K562 (cell line): ENCODE results near the gene TUFM. TPM values are rescaled to one million over a fixed set of nuclear protein-coding genes. Genes with fewer than 3 reads are reported as not detected.
"Not testable (repeated sequence)": the region's sequence is repeated elsewhere in the genome, so short reads cannot be mapped to it uniquely, and the experiment has no call there.

Experiments used
- ATAC-seq: fragments of 200-7000 bp; cut with Tn5 transposase; 3 replicates; pipeline ENCODE4 v1.9.1; 2020; ENCODE audit warnings: moderate library complexity
- BruUV-seq: library from RNA; stranded (reverse); fragments of 400-500 nt; replicated peaks from 2 replicates; lab custom pipeline; 2021; lab: Mats Ljungman, UMichigan
- CTCF ChIA-PET: fragments of 300-600 bp; formaldehyde crosslinking; extraction: SDS; loops from one replicate; lab custom pipeline; 2021; ENCODE audit warnings: low intra/inter-chr PET ratio; lab: Yijun Ruan, JAX
- POLR2A ChIA-PET: fragments of 300-600, 350-650 bp; sonication (Branson Sonifier 250); formaldehyde crosslinking; extraction: SDS; loops from one replicate; lab custom pipeline; 2021; ENCODE audit warnings: antibody characterized with exemption, inconsistent platforms; lab: Yijun Ruan, JAX
- DNase-seq, 4 experiments: peaks; one replicate each; pipeline versions ENCODE4 v3.0.0 to v3.0.0-alpha.2; 2011 to 2018; ENCODE audit warnings: low spot score in 3 of 4, mixed read lengths in 3 of 4; ENCODE audit errors: extremely low read depth in 1 of 4
- FAIRE-seq: peaks from 2 replicates; lab custom pipeline; 2011; peaks lifted over from hg19 to GRCh38; lab: Jason Lieb, UNC
- H2AFZ ChIP-seq: 2 replicates; pipeline ENCODE4 v1.6.0; 2011; ENCODE audit warnings: low read depth, low read length, control low read depth, inconsistent platforms
- H3K27ac ChIP-seq: fragments of 200-600 bp; 3 replicates; pipeline ENCODE4 v1.8.0; 2011; ENCODE audit warnings: low read depth, mild to moderate bottlenecking, control low read depth, inconsistent platforms, low read length, moderate library complexity, mixed read lengths; ENCODE audit errors: extremely low read depth
- H3K27me3 ChIP-seq, 2 experiments: fragments of 300-600 bp in 1 of 2; 2 replicates in 1 of 2; 3 replicates in 1 of 2; pipeline versions ENCODE4 v1.6.0 to v1.8.0; 2011; ENCODE audit warnings: inconsistent platforms in 2 of 2, low read length in 2 of 2, mild to moderate bottlenecking in 1 of 2, mixed read lengths in 1 of 2, moderate library complexity in 1 of 2; ENCODE audit not compliant: control insufficient read depth in 2 of 2, insufficient read depth in 2 of 2
- H3K36me3 ChIP-seq: fragments of 300-600 bp; 3 replicates; pipeline ENCODE4 v1.8.0; 2011; ENCODE audit warnings: mild to moderate bottlenecking, low read length, inconsistent platforms; ENCODE audit not compliant: control insufficient read depth, insufficient read depth
- H3K4me1 ChIP-seq, 2 experiments: fragments of 200-600 bp in 1 of 2; replicated peaks in 1 of 2; 2 replicates in 1 of 2; 3 replicates in 1 of 2; pipeline versions ENCODE4 v1.5.1 to v1.8.0; 2011; ENCODE audit warnings: inconsistent platforms in 2 of 2, low read length in 2 of 2, mild to moderate bottlenecking in 1 of 2, mixed read lengths in 1 of 2, moderate library complexity in 1 of 2; ENCODE audit not compliant: control insufficient read depth in 2 of 2, insufficient read depth in 2 of 2
- H3K4me2 ChIP-seq: 2 replicates; pipeline ENCODE4 v1.6.1; 2011; ENCODE audit warnings: low read length, control low read depth, inconsistent platforms, mixed read lengths; ENCODE audit not compliant: insufficient read depth
- H3K4me3 ChIP-seq: fragments of 200-600 bp; sonication (generic), shearing (Covaris generic); 2 replicates; pipeline ENCODE4 v1.5.1; 2016; ENCODE audit warnings: control low read depth, inconsistent platforms
- H3K79me2 ChIP-seq: fragments of 200-600 bp; 3 replicates; pipeline ENCODE4 v1.8.0; 2011; ENCODE audit warnings: low read length, inconsistent platforms; ENCODE audit not compliant: control insufficient read depth, insufficient read depth
- H3K9ac ChIP-seq, 2 experiments: 2 replicates each; pipeline versions ENCODE4 v1.6.0 to v1.6.1; 2011; ENCODE audit warnings: low read depth in 2 of 2, low read length in 2 of 2, control low read depth in 1 of 2, inconsistent platforms in 1 of 2, mild to moderate bottlenecking in 1 of 2, mixed read lengths in 1 of 2; ENCODE audit not compliant: insufficient read depth in 1 of 2
- H3K9me1 ChIP-seq: one replicate; pipeline ENCODE4 v1.6.0; 2011; ENCODE audit warnings: inconsistent platforms, mild to moderate bottlenecking, low read length, moderate library complexity; ENCODE audit not compliant: control insufficient read depth, insufficient read depth
- H3K9me3 ChIP-seq: replicated peaks from 2 replicates; pipeline ENCODE4 v1.5.1; 2011; ENCODE audit warnings: low read depth, low read length, inconsistent platforms; ENCODE audit not compliant: control insufficient read depth, insufficient read depth
- H4K20me1 ChIP-seq: replicated peaks from 2 replicates; pipeline ENCODE4 v1.6.1; 2011; ENCODE audit warnings: low read length, inconsistent platforms, mixed read lengths; ENCODE audit not compliant: control insufficient read depth, insufficient read depth
- CBFA2T2 ChIP-seq: fragments of 450-650 bp; conservative IDR thresholded peaks from 2 replicates; pipeline ENCODE4 v1.6.1; 2017; ENCODE audit warnings: mild to moderate bottlenecking
- ELF2 ChIP-seq: fragments of 250-450 bp; sonication (Bioruptor Pico); IDR thresholded peaks from 2 replicates; pipeline ENCODE4 v1.5.0; 2021; ENCODE audit warnings: mild to moderate bottlenecking
- ZNF133 ChIP-seq: fragments of 250-450 bp; sonication (Bioruptor Pico); IDR thresholded peaks from 2 replicates; pipeline ENCODE4 v1.4.0; 2020; ENCODE audit warnings: mild to moderate bottlenecking
- WGBS: fragments of 100-300 bp; shearing (Covaris generic); methylation state at CpG from one replicate; pipeline ENCODE4 v1.1.6; 2016; ENCODE audit warnings: low coverage, mixed read lengths; ENCODE audit not compliant: insufficient coverage; ENCODE audit errors: missing lambda C conversion rate; 5-methylcytosine and 5-hydroxymethylcytosine counted together
- in situ Hi-C: fragments of 300-500 bp; cut with MboI; formaldehyde crosslinking; loops from 4 replicates; pipeline ENCODE4 v1.15.0; 2018; ENCODE audit warnings: inconsistent platforms, mixed read lengths
- intact Hi-C: fragments of 100-400 bp; cut with micrococcal nuclease; formaldehyde crosslinking; loops from 2 replicates; pipeline ENCODE4 v1.14.2; 2022
- polyA plus RNA-seq, 8 experiments: library from polyadenylated mRNA; depleted of rRNA in 4 of 8; stranded (reverse) in 5 of 8; unstranded in 3 of 8; fragments of >200 nt; fragmentation: Nextera tagmentation in 2 of 8; fragmentation: Illumina TruSeq in 1 of 8; extraction: Ambion mirVana in 2 of 8; extraction: Trizol in 1 of 8; gene quantifications; 2 replicates each; pipeline versions ENCODE4 v1.2.1 to v1.2.3, GENCODE V29; 2011 to 2014; ENCODE audit warnings: inconsistent platforms in 1 of 8, missing spikeins in 1 of 8
- total RNA-seq, 7 experiments: library from RNA; depleted of rRNA in 6 of 7; stranded (reverse); fragments of >200 nt in 6 of 7; fragmentation: Illumina TruSeq in 2 of 7; extraction: Trizol in 2 of 7; gene quantifications; 2 replicates each; pipeline versions ENCODE4 v1.2.1 to v1.2.3, GENCODE V29; 2011 to 2021; ENCODE audit warnings: low replicate concordance in 1 of 7
- TF ChIP-seq, protein P1 (sequence below): fragments of 200-800 bp; sonication (Bioruptor generic); IDR thresholded peaks from 2 replicates; pipeline ENCODE4 v1.6.1; 2016; ENCODE audit warnings: missing genetic modification characterization, missing compliant biosample characterization

TUFM gene
- total and polyA plus RNA-seq, 9 of the 15 experiments (the other 6 are each of a cell fraction or from before 2014, with no cell fraction given) = 34.1 to 434 (median 256) TPM

DNA sequence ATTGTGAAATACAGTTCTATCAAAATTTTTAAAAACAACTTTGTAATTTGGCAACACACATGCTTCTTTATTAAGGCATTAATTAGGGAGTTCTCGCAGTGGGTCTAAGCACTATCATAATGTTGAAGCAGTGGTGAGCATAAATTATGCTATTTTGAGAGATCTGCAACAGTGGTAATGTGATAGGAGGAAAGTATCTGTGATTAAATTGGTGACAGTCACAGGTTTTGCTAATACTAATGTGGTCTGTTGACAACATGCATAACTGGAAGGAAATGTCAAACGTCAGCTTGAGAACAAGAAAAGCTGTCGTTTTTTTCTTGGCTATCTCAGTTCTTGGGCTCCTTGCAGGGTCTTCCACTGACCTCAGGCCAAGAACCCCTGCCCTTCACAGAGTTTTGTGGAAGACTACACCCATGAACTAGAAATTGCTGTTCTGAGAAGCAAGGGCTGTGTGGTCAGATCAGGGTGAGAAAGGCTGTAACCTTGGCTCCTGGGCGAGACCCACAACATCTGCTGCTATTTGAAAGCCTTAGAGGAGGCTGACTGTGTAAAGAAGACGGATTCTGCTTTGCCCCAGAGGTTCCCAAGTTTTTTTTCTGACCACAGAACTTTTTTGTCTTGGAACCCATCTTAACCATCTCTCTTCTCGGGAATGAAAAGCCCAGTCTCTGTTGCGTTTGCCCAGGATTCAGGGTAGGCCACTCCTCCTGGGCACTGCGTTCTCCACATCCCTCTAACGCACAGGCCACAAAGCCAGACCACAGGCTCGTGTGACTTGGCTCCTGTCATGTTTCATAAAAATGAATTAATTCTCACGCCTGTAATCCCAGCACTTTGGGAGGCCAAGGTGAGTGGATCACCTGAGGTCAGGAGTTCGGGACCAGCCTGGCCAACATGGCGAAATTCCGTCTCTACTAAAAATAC is 46.1 kb upstream of the TUFM start (continued):
- TF ChIP-seq ELF2 (CRISPR knock-in tag) = no peak
- TF ChIP-seq CBFA2T2 = no peak
- no peak for TF ChIP-seq ZNF133 (CRISPR knock-in tag)
- TF ChIP-seq, protein P1, sequence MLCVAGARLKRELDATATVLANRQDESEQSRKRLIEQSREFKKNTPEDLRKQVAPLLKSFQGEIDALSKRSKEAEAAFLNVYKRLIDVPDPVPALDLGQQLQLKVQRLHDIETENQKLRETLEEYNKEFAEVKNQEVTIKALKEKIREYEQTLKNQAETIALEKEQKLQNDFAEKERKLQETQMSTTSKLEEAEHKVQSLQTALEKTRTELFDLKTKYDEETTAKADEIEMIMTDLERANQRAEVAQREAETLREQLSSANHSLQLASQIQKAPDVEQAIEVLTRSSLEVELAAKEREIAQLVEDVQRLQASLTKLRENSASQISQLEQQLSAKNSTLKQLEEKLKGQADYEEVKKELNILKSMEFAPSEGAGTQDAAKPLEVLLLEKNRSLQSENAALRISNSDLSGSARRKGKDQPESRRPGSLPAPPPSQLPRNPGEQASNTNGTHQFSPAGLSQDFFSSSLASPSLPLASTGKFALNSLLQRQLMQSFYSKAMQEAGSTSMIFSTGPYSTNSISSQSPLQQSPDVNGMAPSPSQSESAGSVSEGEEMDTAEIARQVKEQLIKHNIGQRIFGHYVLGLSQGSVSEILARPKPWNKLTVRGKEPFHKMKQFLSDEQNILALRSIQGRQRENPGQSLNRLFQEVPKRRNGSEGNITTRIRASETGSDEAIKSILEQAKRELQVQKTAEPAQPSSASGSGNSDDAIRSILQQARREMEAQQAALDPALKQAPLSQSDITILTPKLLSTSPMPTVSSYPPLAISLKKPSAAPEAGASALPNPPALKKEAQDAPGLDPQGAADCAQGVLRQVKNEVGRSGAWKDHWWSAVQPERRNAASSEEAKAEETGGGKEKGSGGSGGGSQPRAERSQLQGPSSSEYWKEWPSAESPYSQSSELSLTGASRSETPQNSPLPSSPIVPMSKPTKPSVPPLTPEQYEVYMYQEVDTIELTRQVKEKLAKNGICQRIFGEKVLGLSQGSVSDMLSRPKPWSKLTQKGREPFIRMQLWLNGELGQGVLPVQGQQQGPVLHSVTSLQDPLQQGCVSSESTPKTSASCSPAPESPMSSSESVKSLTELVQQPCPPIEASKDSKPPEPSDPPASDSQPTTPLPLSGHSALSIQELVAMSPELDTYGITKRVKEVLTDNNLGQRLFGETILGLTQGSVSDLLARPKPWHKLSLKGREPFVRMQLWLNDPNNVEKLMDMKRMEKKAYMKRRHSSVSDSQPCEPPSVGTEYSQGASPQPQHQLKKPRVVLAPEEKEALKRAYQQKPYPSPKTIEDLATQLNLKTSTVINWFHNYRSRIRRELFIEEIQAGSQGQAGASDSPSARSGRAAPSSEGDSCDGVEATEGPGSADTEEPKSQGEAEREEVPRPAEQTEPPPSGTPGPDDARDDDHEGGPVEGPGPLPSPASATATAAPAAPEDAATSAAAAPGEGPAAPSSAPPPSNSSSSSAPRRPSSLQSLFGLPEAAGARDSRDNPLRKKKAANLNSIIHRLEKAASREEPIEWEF (CRISPR knock-in tag) = no peak

DNA sequence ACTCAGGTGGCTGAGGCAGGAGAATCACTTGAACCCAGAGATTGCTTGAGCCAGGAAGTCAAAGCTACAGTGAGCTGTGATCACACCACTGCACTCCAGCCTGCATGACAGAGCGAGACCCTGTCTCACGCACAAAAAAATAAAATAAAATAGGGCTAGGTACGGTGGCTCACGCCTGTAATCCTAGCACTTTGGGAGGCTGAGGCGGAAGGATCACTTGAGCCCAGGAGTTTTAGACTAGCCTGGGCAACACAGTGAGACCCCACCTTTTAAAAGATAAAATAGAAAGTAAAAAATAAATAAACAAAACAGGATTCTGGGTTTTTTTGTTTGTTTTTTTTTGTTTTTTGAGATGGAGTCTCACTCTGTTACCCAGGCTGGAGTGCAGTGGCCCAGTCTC is 44.2 kb upstream of the TUFM start:
- H3K36me3 ChIP-seq, H3K9me3 ChIP-seq, H2AFZ ChIP-seq, H3K9ac ChIP-seq, H3K27me3 ChIP-seq, H4K20me1 ChIP-seq, H3K9me1 ChIP-seq, BruUV-seq, H3K27ac ChIP-seq, FAIRE-seq, intact Hi-C loops, DNase-seq, CTCF ChIA-PET, H3K79me2 ChIP-seq, ATAC-seq, H3K4me3 ChIP-seq, H3K4me1 ChIP-seq, H3K4me2 ChIP-seq, in situ Hi-C loops: not testable (repeated sequence)
- POLR2A ChIA-PET = interaction anchor here (0.6 to 0.9 kb wide), 2 partner anchors 9 to 12 kb away, joined by 3 read pairs; no protein-coding TSS in a partner anchor
- WGBS = 91% methylated on average over 5 of the region's 5 CpGs
